Stimulated activated CD8-positive, alpha-beta memory T cell treated with anti-CD3 and anti-CD28 coated beads, Interleukin-7, amount 100 ng/mL, for 1 hour (primary cell): Measurements from ENCODE around the gene PTGES3.
A peak's percentile ranks its signal among the peaks of the same experiment; 100 is the strongest.
"Not testable (repeated sequence)": the region's sequence is repeated elsewhere in the genome, so short reads cannot be mapped to it uniquely, and the experiment has no call there.

ENCODE experiments used
- DNase-seq, 2 donors: peaks; one replicate each; pipeline ENCODE4 v3.0.0-alpha.2; 2020; ENCODE audit warnings: low read depth in 2 of 2

Gene PTGES3

GRCh38 chr12:56709759-56710376 is 21.8 kb upstream of the PTGES3 start:
- no peak for DNase-seq

GRCh38 chr12:56704522-56704921 is 16.4 kb upstream of the PTGES3 start:
- not testable (repeated sequence) for DNase-seq

GRCh38 chr12:56699020-56699661 is 11.1 kb upstream of the PTGES3 start:
- DNase-seq: no peak

GRCh38 chr12:56695327-56696101 is 7.4 kb upstream of the PTGES3 start:
- no peak for DNase-seq

GRCh38 chr12:56694161-56694560 is 6.1 kb upstream of the PTGES3 start:
- no peak for DNase-seq

- DNase-seq: no peak
These were observed 694 bp upstream of the PTGES3 start for GRCh38 chr12:56688846-56689109.

- peak; percentile 19 to 34 for DNase-seq
These were observed 608 bp downstream of the PTGES3 start for GRCh38 chr12:56687223-56688128.

GRCh38 chr12:56684745-56685359 is 3.2 kb downstream of the PTGES3 start:
- DNase-seq: no peak

- DNase-seq: no peak
These were observed 5.8 kb downstream of the PTGES3 start for GRCh38 chr12:56682323-56682722.

GRCh38 chr12:56679883-56680575 is 8.1 kb downstream of the PTGES3 start:
- no peak for DNase-seq

- DNase-seq: no peak
These were observed 9.2 kb downstream of the PTGES3 start for GRCh38 chr12:56678852-56679251.

GRCh38 chr12:56677680-56678079 is 10.4 kb downstream of the PTGES3 start:
- no peak for DNase-seq

- DNase-seq: no peak
These were observed 11.1 kb downstream of the PTGES3 start for GRCh38 chr12:56676851-56677580.

- no peak for DNase-seq
These were observed 16.5 kb downstream of the PTGES3 start for GRCh38 chr12:56671608-56672007.

- no peak for DNase-seq
These were observed 17.2 kb downstream of the PTGES3 start for GRCh38 chr12:56670836-56671235.

GRCh38 chr12:56668197-56668457 is 20.0 kb downstream of the PTGES3 start:
- no peak for DNase-seq

- no peak for DNase-seq
These were observed 26.0 kb downstream of the PTGES3 start for GRCh38 chr12:56661979-56662638.

GRCh38 chr12:56661560-56661959 is 26.5 kb downstream of the PTGES3 start:
- DNase-seq: no peak

GRCh38 chr12:56658921-56659320 is 29.2 kb downstream of the PTGES3 start:
- DNase-seq: no peak
